IMR-90 (cell line): ENCODE results near the gene SLC25A14. TPM values are rescaled to one million over a fixed set of nuclear protein-coding genes. Genes with fewer than 3 reads are reported as not detected.

Experiments
- ATAC-seq: fragments of 200-7000 bp; cut with Tn5 transposase; 2 replicates; pipeline ENCODE4 v1.9.1; 2020; ENCODE audit warnings: low read depth, mild to moderate bottlenecking, moderate library complexity
- BruUV-seq: library from RNA; stranded (reverse); fragments of 400-500 nt; replicated peaks from 2 replicates; lab custom pipeline; 2021; lab: Mats Ljungman, UMichigan
- CTCF ChIA-PET: fragments of 300-600 bp; formaldehyde crosslinking; extraction: SDS; loops from one replicate; lab custom pipeline; 2021; ENCODE audit warnings: antibody characterized with exemption; lab: Yijun Ruan, JAX
- POLR2A ChIA-PET: fragments of 300-600 bp; sonication (Branson Sonifier 250); formaldehyde crosslinking; loops from one replicate; lab custom pipeline; 2022; ENCODE audit warnings: antibody characterized with exemption; ENCODE audit not compliant: unreplicated experiment; lab: Charles Lee
- DNase-seq: peaks from one replicate; pipeline ENCODE4 v3.0.0; 2013
- H2AFZ ChIP-seq: replicated peaks from 2 replicates; pipeline ENCODE3; 2013; ENCODE audit warnings: low read length, mild to moderate bottlenecking; ENCODE audit not compliant: poor library complexity
- H2AK5ac ChIP-seq: 2 replicates; pipeline ENCODE4 v1.6.1; 2013; ENCODE audit warnings: low read depth, low read length, inconsistent platforms
- H2AK9ac ChIP-seq: replicated peaks from 2 replicates; pipeline ENCODE3; 2013; ENCODE audit warnings: mild to moderate bottlenecking, low read depth, low read length, moderate library complexity; ENCODE audit not compliant: poor library complexity
- H2BK120ac ChIP-seq: 2 replicates; pipeline ENCODE4 v1.6.1; 2013; ENCODE audit warnings: low read depth, low read length, inconsistent platforms
- H2BK15ac ChIP-seq: 3 replicates; pipeline ENCODE4 v1.6.1; 2013; ENCODE audit warnings: low read depth, low read length, inconsistent platforms
- H2BK20ac ChIP-seq: 2 replicates; pipeline ENCODE4 v1.6.1; 2013; ENCODE audit warnings: low read depth, mild to moderate bottlenecking, inconsistent platforms, low read length, moderate library complexity
- H2BK5ac ChIP-seq: 2 replicates; pipeline ENCODE4 v1.6.1; 2013; ENCODE audit warnings: mild to moderate bottlenecking, low read depth, low read length, inconsistent platforms; ENCODE audit not compliant: poor library complexity, severe bottlenecking
- H3K14ac ChIP-seq: replicated peaks from 2 replicates; pipeline ENCODE4 v1.6.1; 2013; ENCODE audit warnings: low read depth, low read length, inconsistent platforms
- H3K18ac ChIP-seq: 2 replicates; pipeline ENCODE4 v1.6.1; 2013; ENCODE audit warnings: low read depth, low read length, control low read depth
- H3K23ac ChIP-seq: 2 replicates; pipeline ENCODE4 v1.6.1; 2013; ENCODE audit warnings: low read depth, low read length, inconsistent platforms
- H3K27ac ChIP-seq: 2 replicates; pipeline ENCODE4 v1.5.1; 2013; ENCODE audit warnings: mild to moderate bottlenecking, control low read depth, low read length; ENCODE audit not compliant: insufficient read depth
- H3K27me3 ChIP-seq: 2 replicates; pipeline ENCODE4 v1.6.1; 2013; ENCODE audit warnings: low read length; ENCODE audit not compliant: control insufficient read depth, insufficient read depth
- H3K36me3 ChIP-seq: 2 replicates; pipeline ENCODE4 v1.6.1; 2013; ENCODE audit warnings: low read length, mixed read lengths; ENCODE audit not compliant: control insufficient read depth, insufficient read depth
- H3K4ac ChIP-seq: 2 replicates; pipeline ENCODE4 v1.6.1; 2013; ENCODE audit warnings: low read depth, low read length, inconsistent platforms
- H3K4me1 ChIP-seq: 2 replicates; pipeline ENCODE4 v1.6.1; 2013; ENCODE audit warnings: low read length, mixed read lengths; ENCODE audit not compliant: control insufficient read depth, insufficient read depth
- H3K4me2 ChIP-seq: 2 replicates; pipeline ENCODE4 v1.6.1; 2013; ENCODE audit warnings: low read depth, mild to moderate bottlenecking, control low read depth, low read length, moderate library complexity
- H3K4me3 ChIP-seq: 2 replicates; pipeline ENCODE4 v1.5.1; 2013; ENCODE audit warnings: low read depth, mild to moderate bottlenecking, control low read depth, low read length, moderate library complexity; ENCODE audit not compliant: insufficient read depth
- H3K56ac ChIP-seq: 2 replicates; pipeline ENCODE4 v1.6.1; 2013; ENCODE audit warnings: low read length, inconsistent platforms; ENCODE audit not compliant: insufficient read depth; ENCODE audit errors: extremely low read depth
- H3K79me1 ChIP-seq, 2 experiments: 2 replicates each; pipeline ENCODE4 v1.6.1; 2013; ENCODE audit warnings: low read length in 2 of 2, inconsistent platforms in 1 of 2, low read depth in 1 of 2
- H3K9ac ChIP-seq: 2 replicates; pipeline ENCODE4 v1.6.1; 2013; ENCODE audit warnings: low read depth, low read length, control low read depth
- H3K9me1 ChIP-seq: 2 replicates; pipeline ENCODE4 v1.6.1; 2013; ENCODE audit warnings: low read length, inconsistent platforms; ENCODE audit not compliant: insufficient read depth
- H3K9me3 ChIP-seq: 2 replicates; pipeline ENCODE4 v1.6.1; 2013; ENCODE audit warnings: low read length; ENCODE audit not compliant: control insufficient read depth, insufficient read depth
- H4K20me1 ChIP-seq: 2 replicates; pipeline ENCODE4 v1.6.1; 2013; ENCODE audit warnings: low read length, inconsistent platforms; ENCODE audit not compliant: insufficient read depth
- H4K5ac ChIP-seq: 2 replicates; pipeline ENCODE4 v1.6.1; 2013; ENCODE audit warnings: mild to moderate bottlenecking, low read depth, low read length, control low read depth
- H4K8ac ChIP-seq, 2 experiments: 2 replicates each; pipeline ENCODE4 v1.6.1; 2013; ENCODE audit warnings: low read depth in 2 of 2, low read length in 2 of 2, control low read depth in 1 of 2, inconsistent platforms in 1 of 2
- H4K91ac ChIP-seq: 2 replicates; pipeline ENCODE4 v1.6.1; 2013; ENCODE audit warnings: low read depth, low read length, inconsistent platforms; ENCODE audit not compliant: insufficient read depth
- BHLHE40 ChIP-seq: fragments of 150-350 bp; IDR thresholded peaks from 2 replicates; pipeline ENCODE4 v1.6.1; 2016; ENCODE audit warnings: mild to moderate bottlenecking, low read depth, low read length
- CEBPB ChIP-seq: IDR thresholded peaks from 2 replicates; pipeline ENCODE4 v1.6.1; 2012; ENCODE audit warnings: low read depth, low read length, improper control_type of control experiment
- CHD1 ChIP-seq: IDR thresholded peaks from 2 replicates; pipeline ENCODE4 v1.6.1; 2012; ENCODE audit warnings: low read depth, low read length, improper control_type of control experiment
- CTCF ChIP-seq: conservative IDR thresholded peaks from 2 replicates; pipeline ENCODE4 v1.5.1; 2012; ENCODE audit warnings: mild to moderate bottlenecking, low read depth, low read length, improper control_type of control experiment
- ELK1 ChIP-seq: fragments of 150-350 bp; IDR thresholded peaks from 2 replicates; pipeline ENCODE4 v1.6.1; 2016; ENCODE audit warnings: low read depth, mild to moderate bottlenecking, low read length, moderate library complexity, borderline replicate concordance
- FOS ChIP-seq: fragments of 150-350 bp; IDR thresholded peaks from 2 replicates; pipeline ENCODE4 v1.6.1; 2016; ENCODE audit warnings: low read depth, low read length
- MAFK ChIP-seq: IDR thresholded peaks from 2 replicates; pipeline ENCODE4 v1.6.1; 2012; ENCODE audit warnings: low read depth, low read length, improper control_type of control experiment
- MAZ ChIP-seq: IDR thresholded peaks from 2 replicates; pipeline ENCODE4 v1.6.1; 2012; ENCODE audit warnings: low read depth, mild to moderate bottlenecking, low read length, improper control_type of control experiment, moderate library complexity, borderline replicate concordance
- MXI1 ChIP-seq: IDR thresholded peaks from 2 replicates; pipeline ENCODE4 v1.6.1; 2012; ENCODE audit warnings: low read depth, mild to moderate bottlenecking, low read length, moderate library complexity, borderline replicate concordance
- NFE2L2 ChIP-seq: fragments of 150-350 bp; IDR thresholded peaks from 2 replicates; pipeline ENCODE4 v1.6.1; 2016; ENCODE audit warnings: low read depth, mild to moderate bottlenecking, low read length
- POLR2A ChIP-seq: IDR thresholded peaks from 2 replicates; pipeline ENCODE4 v1.6.1; 2012; ENCODE audit warnings: mild to moderate bottlenecking, low read depth, low read length
- RAD21 ChIP-seq: IDR thresholded peaks from 2 replicates; pipeline ENCODE4 v1.6.1; 2012; ENCODE audit warnings: low read length, improper control_type of control experiment
- RCOR1 ChIP-seq: IDR thresholded peaks from 2 replicates; pipeline ENCODE4 v1.6.1; 2012; ENCODE audit warnings: mild to moderate bottlenecking, low read length, improper control_type of control experiment; ENCODE audit not compliant: insufficient replicate concordance
- RFX5 ChIP-seq: IDR thresholded peaks from 2 replicates; pipeline ENCODE4 v1.8.0; 2012; ENCODE audit warnings: low read depth, mild to moderate bottlenecking, low read length, moderate library complexity
- SMC3 ChIP-seq: fragments of 150-350 bp; IDR thresholded peaks from 2 replicates; pipeline ENCODE4 v1.6.1; 2016; ENCODE audit warnings: low read depth, mild to moderate bottlenecking, antibody characterized with exemption, low read length, moderate library complexity
- USF2 ChIP-seq: fragments of 150-350 bp; IDR thresholded peaks from 2 replicates; pipeline ENCODE4 v1.6.1; 2017; ENCODE audit warnings: mild to moderate bottlenecking, antibody characterized with exemption, low read length, low read depth
- WGBS, 2 experiments: methylation state at CpG; one replicate each; pipeline versions ENCODE4 v1.1.5 to v1.1.7; 2013; ENCODE audit warnings: missing lambda C conversion rate in 2 of 2; ENCODE audit not compliant: insufficient read length in 1 of 2; ENCODE audit errors: extremely low coverage in 2 of 2; 5-methylcytosine and 5-hydroxymethylcytosine counted together
- dilution Hi-C: fragments of 300-500 bp; cut with HindIII; formaldehyde crosslinking; loops from one replicate; pipeline ENCODE4 v1.14.3; 2018; ENCODE audit warnings: low sequenced_read_pairs; ENCODE audit not compliant: unreplicated experiment
- in situ Hi-C: fragments of 300-500 bp; cut with MboI; formaldehyde crosslinking; loops from 3 replicates; pipeline ENCODE4 v1.14.3; 2019; ENCODE audit warnings: low sequenced_read_pairs, inconsistent platforms, mixed read lengths
- intact Hi-C: fragments of 100-400 bp; cut with micrococcal nuclease; formaldehyde crosslinking; loops from 2 replicates; pipeline ENCODE4 v1.10.0; 2022
- polyA plus RNA-seq, 3 experiments: library from polyadenylated mRNA; depleted of rRNA; stranded (reverse); fragments of >200 nt; gene quantifications; 2 replicates each; pipeline ENCODE4 v1.2.3, GENCODE V29; 2012; ENCODE audit warnings: low replicate concordance in 1 of 3
- total RNA-seq: library from RNA; depleted of rRNA; stranded (reverse); fragments of >200 nt; gene quantifications from 2 replicates; pipeline ENCODE4 v1.2.3, GENCODE V29; 2012

The SLC25A14 gene
- total and polyA plus RNA-seq, 2 of the 4 experiments (the other 2 are of a cell fraction), result 13.8 TPM

GRCh38 chrX:130418066-130418465 is 78.3 kb downstream of the SLC25A14 start:
- no peak for TF ChIP-seq CHD1
- TF ChIP-seq BHLHE40, result no peak
- no peak for TF ChIP-seq ELK1
- no peak for TF ChIP-seq CTCF
- no peak for TF ChIP-seq MXI1
- TF ChIP-seq SMC3, result no peak
- no peak for TF ChIP-seq RFX5
- TF ChIP-seq POLR2A, result no peak
- no peak for TF ChIP-seq RCOR1
- TF ChIP-seq NFE2L2, result no peak
- TF ChIP-seq MAFK, result no peak
- TF ChIP-seq CEBPB, result no peak
- no peak for TF ChIP-seq FOS
- TF ChIP-seq MAZ, result no peak
- no peak for TF ChIP-seq RAD21
- no peak for TF ChIP-seq USF2
- Histone ChIP-seq H3K36me3 (0 out of 2 replicates have a peak, but pooled peaks cover 3% of the 10 kb centered on the region), H2BK5ac (no peak overlapping the region), H3K23ac (no peak overlapping the region), H3K27me3 (no peaks in the 10 kb centered on the region; the same call in 1 of the 2 replicates), H2AK9ac (no peak overlapping the region), H3K14ac (no peak overlapping the region), H4K91ac (no peak overlapping the region), H2BK20ac (no peak overlapping the region), H3K56ac (no peak overlapping the region), H3K9me1 (no peaks in the 10 kb centered on the region), H3K4me1 (no peaks in the 10 kb centered on the region), H3K79me1 (no peaks in the 10 kb centered on the region), H2AFZ (no peak overlapping the region), H3K27ac (no peak overlapping the region), H3K4me2 (no peak overlapping the region), H3K4ac (no peak overlapping the region), H2AK5ac (no peak overlapping the region), H2BK15ac (no peak overlapping the region), H3K9me3 (no peaks in the 10 kb centered on the region), H4K8ac (no peak overlapping the region), H3K9ac (no peak overlapping the region), H3K18ac (no peak overlapping the region), H3K4me3 (no peak overlapping the region), H2BK120ac (no peak overlapping the region), H4K20me1 (no peaks in the 10 kb centered on the region), H4K5ac (no peak overlapping the region)
- intact Hi-C loops, result no loop called here
- ATAC-seq (no peak), DNase-seq (no peak)
- dilution Hi-C loops, result no loop called here
- ChIA-PET CTCF (no interaction called here), POLR2A (no interaction called here)
- in situ Hi-C loops, result no loop called here
- no CpG with 5 or more reads among the region's 2 CpGs for WGBS, 2 experiments
- no TSS peak for BruUV-seq
